ENCODE data around the gene SCGB2B2.

The SCGB2B2 gene

DNA sequence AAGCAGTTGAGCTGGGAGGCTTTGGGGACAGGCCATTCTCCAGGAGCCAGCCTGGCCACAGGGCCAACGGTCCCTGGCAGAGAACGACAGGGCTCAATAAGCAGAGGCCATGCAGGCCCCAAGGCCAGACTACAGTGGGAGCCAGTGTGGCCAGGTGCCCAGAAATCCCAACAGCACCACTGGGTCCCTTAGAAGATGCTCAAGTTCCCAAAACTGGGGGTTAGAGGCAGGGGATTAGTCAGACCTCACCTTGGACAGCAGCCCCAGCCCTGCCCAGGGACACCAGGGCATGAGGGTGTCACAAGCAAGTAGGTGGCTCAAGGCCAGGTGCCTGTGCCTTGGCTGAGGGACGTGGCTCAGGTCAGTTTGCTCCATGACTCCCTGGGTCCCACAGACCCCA, 12.8 kb downstream of the SCGB2B2 start:
- Histone ChIP-seq H2AFZ (ENCODE audit: low read depth, low read length, severe bottlenecking) (no peak overlapping the region), H3K36me3 (ENCODE audit: low read length) (no peaks in the 10 kb centered on the region), H3K4me3 (ENCODE audit: insufficient read depth, low read length, poor library complexity, severe bottlenecking) (no peak overlapping the region), H3K9ac (ENCODE audit: low read length) (no peak overlapping the region), H3K4me2 (ENCODE audit: low read depth, low read length, poor library complexity, severe bottlenecking) (no peak overlapping the region), H3K9me3 (ENCODE audit: insufficient read depth, low read length) (no peaks in the 10 kb centered on the region), H3F3A (ENCODE audit: insufficient read depth) (no peaks in the 10 kb centered on the region), H3K9me2 (replicated peaks; ENCODE audit: insufficient read depth, low read length) (no peaks in the 10 kb centered on the region), H3K79me2 (ENCODE audit: insufficient read depth, low read length) (no peaks in the 10 kb centered on the region), H3K27ac (ENCODE audit: low read depth, low read length) (no peak overlapping the region), H4K20me1 (ENCODE audit: low read depth, low read length) (no peaks in the 10 kb centered on the region), H3K27me3 (ENCODE audit: low read length) (no peaks in the 10 kb centered on the region)
- TF ChIP-seq EZH2phosphoT487 (conservative IDR thresholded peaks at IDR 0.05; ENCODE audit: low read length) = no peak
- TF ChIP-seq, protein P1, sequence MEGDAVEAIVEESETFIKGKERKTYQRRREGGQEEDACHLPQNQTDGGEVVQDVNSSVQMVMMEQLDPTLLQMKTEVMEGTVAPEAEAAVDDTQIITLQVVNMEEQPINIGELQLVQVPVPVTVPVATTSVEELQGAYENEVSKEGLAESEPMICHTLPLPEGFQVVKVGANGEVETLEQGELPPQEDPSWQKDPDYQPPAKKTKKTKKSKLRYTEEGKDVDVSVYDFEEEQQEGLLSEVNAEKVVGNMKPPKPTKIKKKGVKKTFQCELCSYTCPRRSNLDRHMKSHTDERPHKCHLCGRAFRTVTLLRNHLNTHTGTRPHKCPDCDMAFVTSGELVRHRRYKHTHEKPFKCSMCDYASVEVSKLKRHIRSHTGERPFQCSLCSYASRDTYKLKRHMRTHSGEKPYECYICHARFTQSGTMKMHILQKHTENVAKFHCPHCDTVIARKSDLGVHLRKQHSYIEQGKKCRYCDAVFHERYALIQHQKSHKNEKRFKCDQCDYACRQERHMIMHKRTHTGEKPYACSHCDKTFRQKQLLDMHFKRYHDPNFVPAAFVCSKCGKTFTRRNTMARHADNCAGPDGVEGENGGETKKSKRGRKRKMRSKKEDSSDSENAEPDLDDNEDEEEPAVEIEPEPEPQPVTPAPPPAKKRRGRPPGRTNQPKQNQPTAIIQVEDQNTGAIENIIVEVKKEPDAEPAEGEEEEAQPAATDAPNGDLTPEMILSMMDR (IDR thresholded peaks at IDR 0.05; ENCODE audit: insufficient read depth, low read length, poor library complexity, severe bottlenecking) = no peak

DNA sequence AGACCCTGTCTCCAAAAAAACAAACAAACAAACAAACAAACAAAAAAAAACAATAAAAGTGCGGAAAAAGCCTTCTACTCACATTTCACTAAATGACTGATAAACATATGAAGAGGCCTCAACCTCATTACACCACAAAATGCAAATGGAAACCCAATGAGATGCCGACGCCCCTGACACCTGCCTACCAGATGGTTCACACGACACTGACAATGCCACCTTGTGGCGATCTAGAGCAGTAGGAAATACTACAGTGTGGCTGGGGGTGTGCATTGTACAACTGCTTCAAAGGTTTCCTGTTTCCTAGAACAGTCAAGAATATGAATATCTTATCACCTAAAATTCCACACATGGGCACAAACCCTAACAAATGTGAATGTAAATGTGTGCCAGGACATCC, 14.0 kb downstream of the SCGB2B2 start:
- H3K27ac ChIP-seq (ENCODE audit: low read depth, low read length) = no peak overlapping the region
- H3K4me2 ChIP-seq (ENCODE audit: low read depth, low read length, poor library complexity, severe bottlenecking) = no peak overlapping the region
- no peak for TF ChIP-seq EZH2phosphoT487 (conservative IDR thresholded peaks at IDR 0.05; ENCODE audit: low read length)
- TF ChIP-seq, protein P1 (IDR thresholded peaks at IDR 0.05; ENCODE audit: insufficient read depth, low read length, poor library complexity, severe bottlenecking) = peak; percentile 64
- no peaks in the 10 kb centered on the region for H3F3A ChIP-seq (ENCODE audit: insufficient read depth)
- H2AFZ ChIP-seq (ENCODE audit: low read depth, low read length, severe bottlenecking) = no peak overlapping the region
- H3K36me3 ChIP-seq (ENCODE audit: low read length) = no peaks in the 10 kb centered on the region
- no peak overlapping the region for H3K9ac ChIP-seq (ENCODE audit: low read length)
- no peaks in the 10 kb centered on the region for H3K9me3 ChIP-seq (ENCODE audit: insufficient read depth, low read length)
- no peaks in the 10 kb centered on the region for H3K9me2 ChIP-seq (replicated peaks; ENCODE audit: insufficient read depth, low read length)
- H4K20me1 ChIP-seq (ENCODE audit: low read depth, low read length) = no peaks in the 10 kb centered on the region
- H3K27me3 ChIP-seq (ENCODE audit: low read length) = no peaks in the 10 kb centered on the region
- H3K79me2 ChIP-seq (ENCODE audit: insufficient read depth, low read length) = no peaks in the 10 kb centered on the region
- H3K4me3 ChIP-seq (ENCODE audit: insufficient read depth, low read length, poor library complexity, severe bottlenecking) = no peak overlapping the region

DNA sequence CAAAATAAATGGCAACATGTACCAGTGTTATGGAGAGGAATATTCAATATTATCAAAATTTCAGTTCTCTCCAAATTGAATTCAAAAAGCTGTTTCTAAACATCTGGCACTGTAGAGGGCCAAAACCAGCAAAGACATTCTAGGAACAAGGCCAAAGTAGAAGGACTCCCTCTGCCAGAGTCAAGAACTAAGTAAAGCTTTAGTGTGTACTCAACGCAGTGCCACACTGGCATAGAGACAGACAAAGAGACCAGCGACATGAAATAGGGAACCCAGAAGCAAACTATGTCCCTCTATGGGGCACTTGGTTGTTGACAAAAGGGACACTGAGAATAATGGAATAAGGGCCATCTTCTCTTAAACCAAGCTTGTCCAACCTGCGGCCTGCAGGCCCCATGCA, 15.6 kb downstream of the SCGB2B2 start:
- no peak for TF ChIP-seq EZH2phosphoT487 (conservative IDR thresholded peaks at IDR 0.05; ENCODE audit: low read length)
- TF ChIP-seq, protein P1 (IDR thresholded peaks at IDR 0.05; ENCODE audit: insufficient read depth, low read length, poor library complexity, severe bottlenecking) = no peak
- Histone ChIP-seq H3K9me3 (ENCODE audit: insufficient read depth, low read length) (no peaks in the 10 kb centered on the region), H3K79me2 (ENCODE audit: insufficient read depth, low read length) (no peaks in the 10 kb centered on the region), H3K27ac (ENCODE audit: low read depth, low read length) (no peak overlapping the region), H3K27me3 (ENCODE audit: low read length) (no peaks in the 10 kb centered on the region), H3K4me3 (ENCODE audit: insufficient read depth, low read length, poor library complexity, severe bottlenecking) (no peak overlapping the region), H3K4me2 (ENCODE audit: low read depth, low read length, poor library complexity, severe bottlenecking) (no peak overlapping the region), H2AFZ (ENCODE audit: low read depth, low read length, severe bottlenecking) (no peak overlapping the region), H3K9me2 (replicated peaks; ENCODE audit: insufficient read depth, low read length) (no peaks in the 10 kb centered on the region), H3K9ac (ENCODE audit: low read length) (no peak overlapping the region), H4K20me1 (ENCODE audit: low read depth, low read length) (no peaks in the 10 kb centered on the region), H3F3A (ENCODE audit: insufficient read depth) (no peaks in the 10 kb centered on the region), H3K36me3 (ENCODE audit: low read length) (no peaks in the 10 kb centered on the region)
